AG04449 (cell line): ENCODE data around the gene EIF5B.
"Not testable (repeated sequence)": the region's sequence is repeated elsewhere in the genome, so short reads cannot be mapped to it uniquely, and the experiment has no call there.

Experiments
- CTCF ChIA-PET: fragments of 350-600 bp; formaldehyde crosslinking; extraction: SDS; loops from one replicate; lab custom pipeline; 2021; ENCODE audit warnings: antibody characterized with exemption; lab: Yijun Ruan, JAX
- POLR2A ChIA-PET: fragments of 400-600, 350-600 bp; formaldehyde crosslinking; extraction: SDS; loops from one replicate; lab custom pipeline; 2020; ENCODE audit warnings: antibody characterized with exemption, inconsistent platforms; lab: Yijun Ruan, JAX
- DNase-seq: peaks from one replicate; pipeline ENCODE4 v3.0.0-alpha.2; 2010; ENCODE audit warnings: low read depth, low spot score
- H3K4me3 ChIP-seq: 2 replicates; pipeline ENCODE4 v1.5.1; 2011; ENCODE audit warnings: low read depth, mild to moderate bottlenecking, control low read depth, low read length
- CTCF ChIP-seq: IDR thresholded peaks from one replicate; pipeline ENCODE4 v1.5.1; 2011; ENCODE audit warnings: mild to moderate bottlenecking, moderate library complexity, low read length, control low read depth, inconsistent platforms; ENCODE audit not compliant: insufficient read depth; ENCODE audit errors: missing control alignments

The EIF5B gene

DNA sequence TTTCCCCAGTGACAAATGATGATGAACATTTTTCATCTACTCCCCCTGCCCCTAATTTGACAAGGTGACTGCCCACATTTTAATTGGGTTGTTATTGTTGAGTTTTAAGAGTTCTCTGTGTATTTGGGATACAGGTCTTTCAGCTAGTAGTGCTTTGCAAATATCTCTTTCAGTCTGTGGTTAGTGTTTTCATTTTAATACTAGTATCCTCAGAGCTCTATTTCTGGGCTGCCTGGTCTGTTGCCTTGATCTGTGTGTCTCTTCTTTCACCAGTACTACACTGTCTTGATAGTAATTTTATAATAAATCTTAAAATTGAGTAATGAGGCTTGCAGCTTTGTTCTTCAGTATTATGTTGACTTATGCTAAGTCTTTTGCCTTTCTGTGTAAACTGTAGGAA lies 19.7 kb downstream of the EIF5B start:
- CTCF ChIA-PET: interaction anchor here (0.7 to 1.9 kb wide), 3 partner anchors 9 to 21 kb away, joined by 3 to 7 read pairs (median 3); partner anchors contain the start of genes EIF5B and TXNDC9
- no peak for DNase-seq
- POLR2A ChIA-PET: interaction anchor here (0.6 kb wide), 1 partner anchor 19 kb away, joined by 3 read pairs; the partner anchor contains the start of gene EIF5B
- no peak for TF ChIP-seq CTCF
- no peak overlapping the region for H3K4me3 ChIP-seq

GRCh38 chr2:99365661-99366060 lies 28.5 kb downstream of the EIF5B start:
- ChIA-PET POLR2A (no interaction called here), CTCF (interaction anchor here (0.8 to 4.5 kb wide), 2 partner anchors 12 to 29 kb away, joined by 3 to 17 read pairs; partner anchors contain the start of genes EIF5B and TXNDC9)
- H3K4me3 ChIP-seq: no peak overlapping the region
- no peak for DNase-seq
- no peak for TF ChIP-seq CTCF

GRCh38 chr2:99368854-99369253 lies 31.7 kb downstream of the EIF5B start:
- DNase-seq, CTCF ChIA-PET, POLR2A ChIA-PET, H3K4me3 ChIP-seq: not testable (repeated sequence)

DNA sequence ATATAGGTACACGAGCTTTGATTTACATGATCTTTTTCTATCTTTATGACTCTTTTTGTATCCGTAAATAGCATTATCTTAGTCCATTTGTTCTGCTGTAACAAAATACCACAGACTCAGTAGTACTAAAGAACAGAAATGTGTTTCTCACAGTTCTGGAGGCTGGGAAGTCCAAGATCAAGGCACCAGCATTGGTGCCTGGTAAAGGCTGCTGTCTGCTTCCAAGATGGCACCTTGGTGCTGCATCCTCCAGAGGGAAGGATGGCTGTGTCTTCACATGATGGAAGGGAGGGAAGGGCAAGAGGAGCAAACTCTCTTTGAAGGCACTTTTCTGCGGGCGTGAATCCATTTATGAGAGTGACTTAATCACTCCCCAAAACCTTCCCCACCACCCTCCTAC lies 36.0 kb downstream of the EIF5B start:
- no peak for TF ChIP-seq CTCF
- CTCF ChIA-PET: no interaction called here
- no peak overlapping the region for H3K4me3 ChIP-seq
- POLR2A ChIA-PET: no interaction called here
- DNase-seq: no peak

DNA sequence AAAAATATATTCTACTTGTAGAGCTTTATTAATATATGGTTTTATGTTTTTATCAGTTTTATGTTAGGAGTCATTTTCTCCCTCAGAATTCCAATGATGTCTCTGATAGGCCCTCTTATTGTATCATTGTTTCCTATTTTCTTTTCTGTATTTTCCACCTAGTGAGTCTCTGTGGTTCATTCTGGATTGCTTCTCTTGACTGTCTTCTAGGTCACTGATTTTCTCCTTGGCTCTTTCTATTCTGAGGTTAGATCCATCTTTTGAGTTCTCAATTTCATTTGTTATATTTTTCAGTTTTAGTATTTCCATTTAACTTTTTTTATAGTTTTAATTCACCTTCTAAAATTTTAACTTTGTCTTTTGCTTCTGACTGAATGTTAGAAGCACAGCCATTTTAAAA lies 37.6 kb downstream of the EIF5B start:
- ChIA-PET CTCF (no interaction called here), POLR2A (no interaction called here)
- DNase-seq: no peak
- H3K4me3 ChIP-seq: no peak overlapping the region
- no peak for TF ChIP-seq CTCF

- no peak for DNase-seq
- ChIA-PET POLR2A (no interaction called here), CTCF (interaction anchor here (1.8 kb wide), 1 partner anchor 27 kb away, joined by 4 read pairs; no protein-coding TSS in a partner anchor)
- TF ChIP-seq CTCF: no peak
- H3K4me3 ChIP-seq: no peak overlapping the region
Observed at GRCh38 chr2:99376254-99376864, 39.2 kb downstream of the EIF5B start.

DNA sequence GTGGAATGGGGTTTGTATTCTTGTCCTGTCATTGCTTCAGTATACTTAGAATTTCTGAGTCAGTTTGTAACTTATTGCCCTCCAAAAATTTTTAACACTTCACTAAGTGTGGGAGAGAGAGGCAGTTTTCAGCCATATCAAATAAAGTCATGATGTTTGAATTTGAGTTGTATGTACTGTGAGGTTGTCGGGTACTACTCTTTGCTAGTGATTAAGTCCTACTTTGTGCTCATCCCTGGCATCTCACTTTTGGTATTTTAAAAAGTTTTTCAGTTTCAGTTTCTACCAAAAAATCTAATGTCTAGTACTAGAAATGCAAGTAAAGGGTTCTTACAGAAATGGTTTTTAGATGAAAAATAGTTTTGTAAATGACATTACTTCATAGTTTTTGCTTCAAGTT lies 40.7 kb downstream of the EIF5B start:
- TF ChIP-seq CTCF: no peak
- POLR2A ChIA-PET: no interaction called here
- CTCF ChIA-PET: interaction anchor here (1.1 kb wide), 1 partner anchor 12 kb away, joined by 3 read pairs; no protein-coding TSS in a partner anchor
- no peak overlapping the region for H3K4me3 ChIP-seq
- DNase-seq: no peak
